Measurements from ENCODE around the gene LSM14A.
A peak's percentile ranks its signal among the peaks of the same experiment; 100 is the strongest.

Gene LSM14A

GRCh38 chr19:34172661-34173192 is 423 bp downstream of the LSM14A start (continued):
- TF ChIP-seq, protein P1, sequence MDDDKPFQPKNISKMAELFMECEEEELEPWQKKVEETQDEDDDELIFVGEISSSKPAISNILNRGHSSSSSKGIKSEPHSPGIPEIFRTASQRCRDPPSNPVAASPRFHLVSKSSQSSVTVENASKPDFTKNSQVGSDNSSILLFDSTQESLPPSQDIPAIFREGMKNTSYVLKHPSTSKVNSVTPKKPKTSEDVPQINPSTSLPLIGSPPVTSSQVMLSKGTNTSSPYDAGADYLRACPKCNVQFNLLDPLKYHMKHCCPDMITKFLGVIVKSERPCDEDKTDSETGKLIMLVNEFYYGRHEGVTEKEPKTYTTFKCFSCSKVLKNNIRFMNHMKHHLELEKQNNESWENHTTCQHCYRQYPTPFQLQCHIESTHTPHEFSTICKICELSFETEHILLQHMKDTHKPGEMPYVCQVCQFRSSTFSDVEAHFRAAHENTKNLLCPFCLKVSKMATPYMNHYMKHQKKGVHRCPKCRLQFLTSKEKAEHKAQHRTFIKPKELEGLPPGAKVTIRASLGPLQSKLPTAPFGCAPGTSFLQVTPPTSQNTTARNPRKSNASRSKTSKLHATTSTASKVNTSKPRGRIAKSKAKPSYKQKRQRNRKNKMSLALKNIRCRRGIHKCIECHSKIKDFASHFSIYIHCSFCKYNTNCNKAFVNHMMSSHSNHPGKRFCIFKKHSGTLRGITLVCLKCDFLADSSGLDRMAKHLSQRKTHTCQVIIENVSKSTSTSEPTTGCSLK (tag by site-specific recombination; IDR thresholded peaks at IDR 0.05) = peak; percentile 86; the same call in 1 of the 2 replicates
- TF ChIP-seq BCL11B (tag by site-specific recombination; IDR thresholded peaks at IDR 0.05; ENCODE audit: low read depth) (no peak), GLIS1 (tag by site-specific recombination; IDR thresholded peaks at IDR 0.05) (peak; percentile 93), ZNF645 (tag by site-specific recombination; IDR thresholded peaks at IDR 0.05) (peak; percentile 39; the same call in 1 of the 2 replicates), ZNF629 (tag by site-specific recombination; IDR thresholded peaks at IDR 0.05) (0 out of 2 replicates have a peak, but pooled peaks have one; percentile 9), KLF9 (tag by site-specific recombination; IDR thresholded peaks at IDR 0.05; ENCODE audit: low read depth) (peak; percentile 45), ZNF37A (tag by site-specific recombination; IDR thresholded peaks at IDR 0.05) (no peak), YY1 (tag by site-specific recombination; IDR thresholded peaks at IDR 0.05) (peak; percentile 86), ZNF223 (tag by site-specific recombination; IDR thresholded peaks at IDR 0.05) (0 out of 2 replicates have a peak, but pooled peaks have one; percentile 9), ZNF335 (tag by site-specific recombination; conservative IDR thresholded peaks at IDR 0.05) (0 out of 2 replicates have a peak, but pooled peaks have one; percentile 17), ZIC2 (tag by site-specific recombination; IDR thresholded peaks at IDR 0.05) (peak; percentile 48; the same call in 1 of the 2 replicates), ZNF624 (tag by site-specific recombination; IDR thresholded peaks at IDR 0.05) (no peak), IKZF3 (tag by site-specific recombination; IDR thresholded peaks at IDR 0.05) (peak; percentile 62; the same call in 1 of the 2 replicates), OVOL3 (tag by site-specific recombination; IDR thresholded peaks at IDR 0.05) (0 out of 2 replicates have a peak, but pooled peaks have one; percentile 27), KLF17 (tag by site-specific recombination; IDR thresholded peaks at IDR 0.05) (peak; percentile 30), ZBTB8A (tag by site-specific recombination; IDR thresholded peaks at IDR 0.05) (peak; percentile 74; the same call in 1 of the 2 replicates), ZBTB11 (tag by site-specific recombination; conservative IDR thresholded peaks at IDR 0.05; ENCODE audit: low read depth) (0 out of 2 replicates have a peak, but pooled peaks have one; percentile 22), ZNF544 (tag by site-specific recombination; IDR thresholded peaks at IDR 0.05) (no peak), ZNF146 (tag by site-specific recombination; IDR thresholded peaks at IDR 0.05) (peak; percentile 4; the same call in 1 of the 2 replicates), ZSCAN30 (tag by site-specific recombination; IDR thresholded peaks at IDR 0.05) (peak; percentile 92), ZNF561 (tag by site-specific recombination; IDR thresholded peaks at IDR 0.05; ENCODE audit: borderline replicate concordance) (peak; percentile 86; the same call in 1 of the 2 replicates), MZF1 (tag by site-specific recombination; IDR thresholded peaks at IDR 0.05; ENCODE audit: borderline replicate concordance) (no peak), KLF1 (tag by site-specific recombination; IDR thresholded peaks at IDR 0.05) (no peak; the same call in 1 of the 2 replicates), ZBTB7A (tag by site-specific recombination; IDR thresholded peaks at IDR 0.05; ENCODE audit: low read depth) (peak; percentile 21; the same call in 1 of the 2 replicates), ZNF341 (tag by site-specific recombination; IDR thresholded peaks at IDR 0.05; ENCODE audit: low read depth) (peak; percentile 10; the same call in 1 of the 2 replicates), ZNF404 (tag by site-specific recombination; IDR thresholded peaks at IDR 0.05) (0 out of 2 replicates have a peak, but pooled peaks have one; percentile 3), GLIS2 (tag by site-specific recombination; IDR thresholded peaks at IDR 0.05) (peak; percentile 95)
- TF ChIP-seq, protein P2, sequence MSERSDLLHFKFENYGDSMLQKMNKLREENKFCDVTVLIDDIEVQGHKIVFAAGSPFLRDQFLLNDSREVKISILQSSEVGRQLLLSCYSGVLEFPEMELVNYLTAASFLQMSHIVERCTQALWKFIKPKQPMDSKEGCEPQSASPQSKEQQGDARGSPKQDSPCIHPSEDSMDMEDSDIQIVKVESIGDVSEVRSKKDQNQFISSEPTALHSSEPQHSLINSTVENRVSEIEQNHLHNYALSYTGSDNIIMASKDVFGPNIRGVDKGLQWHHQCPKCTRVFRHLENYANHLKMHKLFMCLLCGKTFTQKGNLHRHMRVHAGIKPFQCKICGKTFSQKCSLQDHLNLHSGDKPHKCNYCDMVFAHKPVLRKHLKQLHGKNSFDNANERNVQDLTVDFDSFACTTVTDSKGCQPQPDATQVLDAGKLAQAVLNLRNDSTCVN (tag by site-specific recombination; optimal IDR thresholded peaks at IDR 0.05) = peak; percentile 99
- TF ChIP-seq, protein P3, sequence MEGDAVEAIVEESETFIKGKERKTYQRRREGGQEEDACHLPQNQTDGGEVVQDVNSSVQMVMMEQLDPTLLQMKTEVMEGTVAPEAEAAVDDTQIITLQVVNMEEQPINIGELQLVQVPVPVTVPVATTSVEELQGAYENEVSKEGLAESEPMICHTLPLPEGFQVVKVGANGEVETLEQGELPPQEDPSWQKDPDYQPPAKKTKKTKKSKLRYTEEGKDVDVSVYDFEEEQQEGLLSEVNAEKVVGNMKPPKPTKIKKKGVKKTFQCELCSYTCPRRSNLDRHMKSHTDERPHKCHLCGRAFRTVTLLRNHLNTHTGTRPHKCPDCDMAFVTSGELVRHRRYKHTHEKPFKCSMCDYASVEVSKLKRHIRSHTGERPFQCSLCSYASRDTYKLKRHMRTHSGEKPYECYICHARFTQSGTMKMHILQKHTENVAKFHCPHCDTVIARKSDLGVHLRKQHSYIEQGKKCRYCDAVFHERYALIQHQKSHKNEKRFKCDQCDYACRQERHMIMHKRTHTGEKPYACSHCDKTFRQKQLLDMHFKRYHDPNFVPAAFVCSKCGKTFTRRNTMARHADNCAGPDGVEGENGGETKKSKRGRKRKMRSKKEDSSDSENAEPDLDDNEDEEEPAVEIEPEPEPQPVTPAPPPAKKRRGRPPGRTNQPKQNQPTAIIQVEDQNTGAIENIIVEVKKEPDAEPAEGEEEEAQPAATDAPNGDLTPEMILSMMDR (tag by site-specific recombination; IDR thresholded peaks at IDR 0.05) = peak; percentile 23
